Hepatocyte (in vitro differentiated cells): Measurements from ENCODE around the gene KLHL26.

Experiments used
- EZH2 ChIP-seq: fragments of 200-600 bp; sonication (generic); IDR thresholded peaks from 2 replicates; pipeline ENCODE4 v1.6.1; 2016; ENCODE audit warnings: antibody characterized with exemption, mild to moderate bottlenecking, borderline replicate concordance
- EZH2phosphoT487 ChIP-seq: fragments of 200-600 bp; sonication (generic); IDR thresholded peaks from one replicate; pipeline ENCODE4 v1.6.1; 2018; ENCODE audit warnings: antibody characterized with exemption, mild to moderate bottlenecking, low read depth, moderate library complexity; ENCODE audit not compliant: unreplicated experiment, severe bottlenecking
- TF ChIP-seq, protein P1 (sequence below): fragments of 200-600 bp; sonication (generic); IDR thresholded peaks from 2 replicates; pipeline ENCODE4 v1.5.1; 2016; ENCODE audit warnings: antibody characterized with exemption, mild to moderate bottlenecking; ENCODE audit not compliant: poor library complexity

DNA sequence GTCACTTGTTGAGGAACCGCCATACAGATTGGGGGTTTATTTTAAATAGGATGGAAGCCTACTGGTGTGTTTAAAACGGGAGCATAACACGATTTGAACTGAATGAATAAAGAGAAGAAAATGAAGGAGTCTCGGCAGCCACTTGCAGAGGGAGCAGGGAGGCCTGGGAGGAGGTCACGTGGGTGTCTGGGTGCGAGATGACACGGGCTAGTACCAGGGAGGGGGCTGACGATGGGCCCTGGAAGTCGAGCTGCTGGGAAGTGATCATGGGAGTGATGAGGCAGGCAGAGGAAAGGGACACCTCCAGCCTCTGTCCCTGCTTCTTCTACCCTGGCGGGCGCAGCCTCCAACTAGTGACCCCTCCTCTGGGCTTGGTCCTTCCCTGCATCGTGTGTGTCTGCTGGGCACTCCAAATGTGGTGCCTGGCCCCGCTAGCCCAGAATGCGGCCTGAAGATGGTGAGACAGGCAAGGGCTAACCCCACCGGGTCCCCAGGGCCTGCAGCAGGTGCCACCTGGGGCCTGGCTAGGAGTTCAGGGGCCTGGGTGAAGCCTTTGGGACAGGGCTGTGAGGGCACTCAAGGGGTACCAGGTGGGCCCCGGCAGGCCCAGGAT is 82.1 kb downstream of the KLHL26 start:
- TF ChIP-seq, protein P1, sequence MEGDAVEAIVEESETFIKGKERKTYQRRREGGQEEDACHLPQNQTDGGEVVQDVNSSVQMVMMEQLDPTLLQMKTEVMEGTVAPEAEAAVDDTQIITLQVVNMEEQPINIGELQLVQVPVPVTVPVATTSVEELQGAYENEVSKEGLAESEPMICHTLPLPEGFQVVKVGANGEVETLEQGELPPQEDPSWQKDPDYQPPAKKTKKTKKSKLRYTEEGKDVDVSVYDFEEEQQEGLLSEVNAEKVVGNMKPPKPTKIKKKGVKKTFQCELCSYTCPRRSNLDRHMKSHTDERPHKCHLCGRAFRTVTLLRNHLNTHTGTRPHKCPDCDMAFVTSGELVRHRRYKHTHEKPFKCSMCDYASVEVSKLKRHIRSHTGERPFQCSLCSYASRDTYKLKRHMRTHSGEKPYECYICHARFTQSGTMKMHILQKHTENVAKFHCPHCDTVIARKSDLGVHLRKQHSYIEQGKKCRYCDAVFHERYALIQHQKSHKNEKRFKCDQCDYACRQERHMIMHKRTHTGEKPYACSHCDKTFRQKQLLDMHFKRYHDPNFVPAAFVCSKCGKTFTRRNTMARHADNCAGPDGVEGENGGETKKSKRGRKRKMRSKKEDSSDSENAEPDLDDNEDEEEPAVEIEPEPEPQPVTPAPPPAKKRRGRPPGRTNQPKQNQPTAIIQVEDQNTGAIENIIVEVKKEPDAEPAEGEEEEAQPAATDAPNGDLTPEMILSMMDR = no peak
- TF ChIP-seq EZH2phosphoT487 = no peak
- TF ChIP-seq EZH2 = no peak
